HepG2 (cell line): ENCODE results near the gene LRRC63. TPM values are rescaled to one million over a fixed set of nuclear protein-coding genes. Genes with fewer than 3 reads are reported as not detected.

Experiments
- ATAC-seq: fragments of 200-7000 bp; cut with Tn5 transposase; 3 replicates; pipeline ENCODE4 v1.9.1; 2020; ENCODE audit warnings: mild to moderate bottlenecking, moderate library complexity
- BruUV-seq: library from RNA; stranded (reverse); fragments of 400-500 nt; replicated peaks from 2 replicates; lab custom pipeline; 2021; lab: Mats Ljungman, UMichigan
- CTCF ChIA-PET: fragments of 300-600 bp; formaldehyde crosslinking; extraction: SDS; loops from one replicate; lab custom pipeline; 2021; ENCODE audit warnings: low total read pairs, inconsistent platforms, low intra/inter-chr PET ratio; lab: Yijun Ruan, JAX
- POLR2A ChIA-PET: fragments of 350-600 bp; sonication (Branson Sonifier 250); formaldehyde crosslinking; loops from one replicate; lab custom pipeline; 2020; ENCODE audit warnings: antibody characterized with exemption, inconsistent platforms; lab: Yijun Ruan, JAX
- DNase-seq: peaks from one replicate; pipeline ENCODE4 v3.0.0-alpha.2; 2015; ENCODE audit warnings: low spot score
- FAIRE-seq: peaks from 3 replicates; lab custom pipeline; 2011; peaks lifted over from hg19 to GRCh38; lab: Jason Lieb, UNC
- H2AFZ ChIP-seq: one replicate; pipeline ENCODE4 v1.6.1; 2011; ENCODE audit warnings: low read length, inconsistent platforms
- H3K27ac ChIP-seq: fragments of 300-600 bp; 3 replicates; pipeline ENCODE4 v1.8.0; 2011; ENCODE audit warnings: mixed run types, mild to moderate bottlenecking, mixed read lengths, low read length, inconsistent platforms; ENCODE audit not compliant: insufficient read depth; ENCODE audit errors: extremely low read length
- H3K27me3 ChIP-seq, 2 experiments: fragments of 200-600 bp in 1 of 2; 2 replicates in 1 of 2; 3 replicates in 1 of 2; pipeline versions ENCODE4 v1.6.0 to v1.8.0; 2011; ENCODE audit warnings: low read length in 2 of 2, mild to moderate bottlenecking in 2 of 2, moderate library complexity in 2 of 2, inconsistent platforms in 1 of 2; ENCODE audit not compliant: insufficient read depth in 2 of 2, control insufficient read depth in 1 of 2
- H3K36me3 ChIP-seq, 2 experiments: fragments of 200-600 bp in 1 of 2; replicated peaks in 1 of 2; 2 replicates in 1 of 2; 3 replicates in 1 of 2; pipeline versions ENCODE4 v1.5.1 to v1.8.0; 2011; ENCODE audit warnings: low read length in 2 of 2, inconsistent platforms in 1 of 2; ENCODE audit not compliant: insufficient read depth in 2 of 2, control insufficient read depth in 1 of 2
- H3K4me1 ChIP-seq: 2 replicates; pipeline ENCODE4 v1.5.1; 2012; ENCODE audit warnings: low read length, inconsistent platforms; ENCODE audit not compliant: insufficient read depth
- H3K4me2 ChIP-seq: 2 replicates; pipeline ENCODE4 v1.6.0; 2011; ENCODE audit warnings: low read depth, low read length, inconsistent platforms
- H3K4me3 ChIP-seq, 3 experiments: fragments of 200-600 bp in 1 of 3; sonication (generic), shearing (Covaris generic) in 1 of 3; replicated peaks in 1 of 3; 2 replicates each; pipeline ENCODE4 v1.5.1; 2011 to 2016; ENCODE audit warnings: low read length in 3 of 3, inconsistent platforms in 2 of 3, low read depth in 2 of 3, mild to moderate bottlenecking in 2 of 3, control low read depth in 1 of 3, mixed read lengths in 1 of 3; ENCODE audit not compliant: insufficient read depth in 1 of 3
- H3K79me2 ChIP-seq: one replicate; pipeline ENCODE4 v1.6.1; 2011; ENCODE audit warnings: low read length, inconsistent platforms; ENCODE audit not compliant: insufficient read depth
- H3K9ac ChIP-seq: 2 replicates; pipeline ENCODE4 v1.6.0; 2011; ENCODE audit warnings: mild to moderate bottlenecking, low read depth, low read length, inconsistent platforms; ENCODE audit not compliant: insufficient read depth
- H3K9me3 ChIP-seq: 2 replicates; pipeline ENCODE4 v1.5.1; 2012; ENCODE audit warnings: mild to moderate bottlenecking, low read length
- H4K20me1 ChIP-seq: 2 replicates; pipeline ENCODE4 v1.6.0; 2011; ENCODE audit warnings: inconsistent platforms, mild to moderate bottlenecking, low read length, moderate library complexity; ENCODE audit not compliant: insufficient read depth
- CREM ChIP-seq, 2 experiments: sonication (generic) in 1 of 2; formaldehyde crosslinking in 1 of 2; IDR thresholded peaks; 2 replicates each; pipeline versions ENCODE4 v1.4.0 to v1.6.1; 2016 to 2020; ENCODE audit warnings: antibody characterized with exemption in 1 of 2, mild to moderate bottlenecking in 1 of 2, missing genetic modification reagents in 1 of 2
- FOXK1 ChIP-seq: sonication (generic); formaldehyde crosslinking; IDR thresholded peaks from 2 replicates; pipeline ENCODE4 v1.4.0; 2020; ENCODE audit warnings: low read depth, missing genetic modification reagents, borderline replicate concordance
- HNRNPH1 ChIP-seq: fragments of 200-400 bp; formaldehyde crosslinking; optimal IDR thresholded peaks from 2 replicates; pipeline ENCODE3; 2017; ENCODE audit warnings: mild to moderate bottlenecking, low read depth, low read length
- MIXL1 ChIP-seq: IDR thresholded peaks from 2 replicates; pipeline ENCODE4 v1.6.1; 2016
- NFYB ChIP-seq: sonication (generic); formaldehyde crosslinking; IDR thresholded peaks from 2 replicates; pipeline ENCODE4 v1.4.0; 2020; ENCODE audit warnings: missing genetic modification reagents
- NFYC ChIP-seq: IDR thresholded peaks from 2 replicates; pipeline ENCODE4 v1.6.1; 2016; ENCODE audit warnings: missing genetic modification reagents, missing compliant biosample characterization
- TMF1 ChIP-seq: sonication (generic); formaldehyde crosslinking; IDR thresholded peaks from 2 replicates; pipeline ENCODE4 v1.8.1; 2022; ENCODE audit warnings: low read depth, missing genetic modification reagents
- TP53 ChIP-seq: sonication (generic); formaldehyde crosslinking; conservative IDR thresholded peaks from 2 replicates; pipeline ENCODE4 v1.4.0; 2020; ENCODE audit warnings: missing genetic modification reagents
- ZHX2 ChIP-seq, 2 experiments: sonication (generic) in 1 of 2; formaldehyde crosslinking in 1 of 2; IDR thresholded peaks; 2 replicates each; pipeline versions ENCODE4 v1.6.1 to v1.9.0; 2014 to 2022; ENCODE audit warnings: antibody characterized with exemption in 1 of 2, borderline replicate concordance in 1 of 2, inconsistent platforms in 1 of 2, low read depth in 1 of 2, missing genetic modification reagents in 1 of 2
- ZNF550 ChIP-seq: sonication (generic); formaldehyde crosslinking; IDR thresholded peaks from 2 replicates; pipeline ENCODE4 v1.4.0; 2020; ENCODE audit warnings: mild to moderate bottlenecking, missing genetic modification reagents, borderline replicate concordance
- WGBS: methylation state at CpG from one replicate; pipeline ENCODE4 v1.1.6; 2017; ENCODE audit warnings: low lambda C conversion rate; 5-methylcytosine and 5-hydroxymethylcytosine counted together
- in situ Hi-C: cut with HindIII; loops from 2 replicates; pipeline ENCODE4 v1.10.0; 2017; ENCODE audit warnings: low pct_unique_long_range_greater_than_20kb; ENCODE audit not compliant: extremely low pct_ligation_motif_present
- intact Hi-C: fragments of 100-400 bp; cut with micrococcal nuclease; formaldehyde crosslinking; loops from one replicate; pipeline ENCODE4 v1.10.0; 2022; ENCODE audit not compliant: unreplicated experiment
- polyA plus RNA-seq, 8 experiments: library from polyadenylated mRNA; depleted of rRNA in 3 of 8; stranded (reverse) in 7 of 8; unstranded in 1 of 8; fragments of >200 nt; fragmentation: Illumina TruSeq in 4 of 8; extraction: Trizol in 4 of 8; gene quantifications; 2 replicates each; pipeline versions ENCODE4 v1.2.1 to v1.2.3, GENCODE V29; 2011 to 2016; ENCODE audit warnings: low read depth in 4 of 8, missing spikeins in 1 of 8, mixed read lengths in 1 of 8; ENCODE audit not compliant: insufficient read depth in 1 of 8
- total RNA-seq, 5 experiments: library from RNA; depleted of rRNA; stranded (reverse); fragments of >200 nt; fragmentation: Illumina TruSeq; extraction: Trizol; gene quantifications; 2 replicates each; pipeline ENCODE4 v1.2.3, GENCODE V29; 2016; ENCODE audit warnings: low read depth in 1 of 5
- TF ChIP-seq, protein P1 (sequence below): sonication (generic); formaldehyde crosslinking; conservative IDR thresholded peaks from 2 replicates; pipeline ENCODE4 v1.8.0; 2022; ENCODE audit warnings: low read depth, missing genetic modification reagents
- TF ChIP-seq, protein P2 (sequence below): sonication (generic); formaldehyde crosslinking; IDR thresholded peaks from 2 replicates; pipeline ENCODE4 v1.9.0; 2021; ENCODE audit warnings: missing genetic modification reagents, borderline replicate concordance

LRRC63 gene
- total and polyA plus RNA-seq, 2 of the 13 experiments (the other 11 are each of a cell fraction or from before 2014, with no cell fraction given), result not detected

DNA sequence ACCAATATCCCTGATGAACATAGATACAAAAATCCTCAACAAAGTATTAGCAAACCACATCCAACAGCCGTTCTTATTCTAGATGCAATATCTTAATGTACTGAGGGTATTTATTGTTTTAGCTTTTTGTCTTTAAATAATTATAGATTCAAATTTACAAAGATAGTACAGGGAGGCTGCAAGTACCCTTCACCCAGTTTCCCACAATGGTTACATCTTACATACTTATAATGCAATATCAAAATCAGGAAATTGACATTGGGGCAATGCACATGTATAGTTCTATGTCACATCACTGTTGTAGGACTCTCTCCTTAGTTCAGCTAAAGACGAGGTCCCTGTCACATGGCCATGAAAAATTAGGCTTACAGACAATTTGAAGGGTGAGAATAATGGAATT lies 99.5 kb downstream of the LRRC63 start (continued):
- TF ChIP-seq, protein P1, sequence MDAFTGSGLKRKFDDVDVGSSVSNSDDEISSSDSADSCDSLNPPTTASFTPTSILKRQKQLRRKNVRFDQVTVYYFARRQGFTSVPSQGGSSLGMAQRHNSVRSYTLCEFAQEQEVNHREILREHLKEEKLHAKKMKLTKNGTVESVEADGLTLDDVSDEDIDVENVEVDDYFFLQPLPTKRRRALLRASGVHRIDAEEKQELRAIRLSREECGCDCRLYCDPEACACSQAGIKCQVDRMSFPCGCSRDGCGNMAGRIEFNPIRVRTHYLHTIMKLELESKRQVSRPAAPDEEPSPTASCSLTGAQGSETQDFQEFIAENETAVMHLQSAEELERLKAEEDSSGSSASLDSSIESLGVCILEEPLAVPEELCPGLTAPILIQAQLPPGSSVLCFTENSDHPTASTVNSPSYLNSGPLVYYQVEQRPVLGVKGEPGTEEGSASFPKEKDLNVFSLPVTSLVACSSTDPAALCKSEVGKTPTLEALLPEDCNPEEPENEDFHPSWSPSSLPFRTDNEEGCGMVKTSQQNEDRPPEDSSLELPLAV (CRISPR knock-in tag), result no peak

DNA sequence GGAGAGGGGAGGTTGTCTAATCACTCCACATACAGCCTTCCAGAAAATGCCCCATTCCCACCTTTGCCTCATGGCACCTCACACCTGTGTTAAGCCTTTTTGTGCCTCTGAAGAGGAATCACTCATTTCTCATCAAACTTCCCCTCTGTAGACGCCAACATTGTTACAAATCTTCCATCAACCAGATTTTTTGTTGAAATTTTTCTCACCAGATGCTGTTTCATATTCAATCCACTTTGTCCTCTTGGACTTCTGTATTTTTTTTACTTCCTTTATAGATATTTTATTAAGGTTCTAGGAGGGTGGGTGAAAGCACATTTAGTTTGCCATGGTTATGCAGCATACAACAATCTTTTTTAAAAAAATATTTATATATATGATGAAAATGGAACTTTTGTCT lies 101.3 kb downstream of the LRRC63 start:
- ChIA-PET CTCF (no interaction called here), POLR2A (no interaction called here)
- FAIRE-seq (no peak), DNase-seq (no peak), ATAC-seq (no peak)
- BruUV-seq, result no TSS peak
- no peak overlapping the region for H3K27ac ChIP-seq
- no peaks in the 10 kb centered on the region for H3K9me3 ChIP-seq
- H3K4me1 ChIP-seq, result no peaks in the 10 kb centered on the region
- H3K79me2 ChIP-seq, result no peaks in the 10 kb centered on the region
- TF ChIP-seq ZHX2 (IDR thresholded peaks at IDR 0.05; ENCODE audit: low read depth) (no peak), ZHX2 (CRISPR knock-in tag; IDR thresholded peaks at IDR 0.05; ENCODE audit: borderline replicate concordance) (no peak), ZNF550 (CRISPR knock-in tag) (no peak), MIXL1 (CRISPR knock-in tag) (no peak), TMF1 (CRISPR knock-in tag) (no peak), TP53 (no peak), NFYB (no peak), CREM (IDR thresholded peaks at IDR 0.05) (no peak), CREM (CRISPR knock-in tag; IDR thresholded peaks at IDR 0.05) (no peak), HNRNPH1 (no peak), NFYC (CRISPR knock-in tag) (no peak), FOXK1 (CRISPR knock-in tag) (no peak)
- TF ChIP-seq, protein P2, sequence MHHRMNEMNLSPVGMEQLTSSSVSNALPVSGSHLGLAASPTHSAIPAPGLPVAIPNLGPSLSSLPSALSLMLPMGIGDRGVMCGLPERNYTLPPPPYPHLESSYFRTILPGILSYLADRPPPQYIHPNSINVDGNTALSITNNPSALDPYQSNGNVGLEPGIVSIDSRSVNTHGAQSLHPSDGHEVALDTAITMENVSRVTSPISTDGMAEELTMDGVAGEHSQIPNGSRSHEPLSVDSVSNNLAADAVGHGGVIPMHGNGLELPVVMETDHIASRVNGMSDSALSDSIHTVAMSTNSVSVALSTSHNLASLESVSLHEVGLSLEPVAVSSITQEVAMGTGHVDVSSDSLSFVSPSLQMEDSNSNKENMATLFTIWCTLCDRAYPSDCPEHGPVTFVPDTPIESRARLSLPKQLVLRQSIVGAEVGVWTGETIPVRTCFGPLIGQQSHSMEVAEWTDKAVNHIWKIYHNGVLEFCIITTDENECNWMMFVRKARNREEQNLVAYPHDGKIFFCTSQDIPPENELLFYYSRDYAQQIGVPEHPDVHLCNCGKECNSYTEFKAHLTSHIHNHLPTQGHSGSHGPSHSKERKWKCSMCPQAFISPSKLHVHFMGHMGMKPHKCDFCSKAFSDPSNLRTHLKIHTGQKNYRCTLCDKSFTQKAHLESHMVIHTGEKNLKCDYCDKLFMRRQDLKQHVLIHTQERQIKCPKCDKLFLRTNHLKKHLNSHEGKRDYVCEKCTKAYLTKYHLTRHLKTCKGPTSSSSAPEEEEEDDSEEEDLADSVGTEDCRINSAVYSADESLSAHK (CRISPR knock-in tag), result no peak
- intact Hi-C loops, result no loop called here
- no peaks in the 10 kb centered on the region for H3K36me3 ChIP-seq
- H3K4me3 ChIP-seq, result no peak overlapping the region
- in situ Hi-C loops, result no loop called here
- no peak overlapping the region for H3K4me2 ChIP-seq
- no peaks in the 10 kb centered on the region for H4K20me1 ChIP-seq
- no peak overlapping the region for H3K9ac ChIP-seq
- H3K27me3 ChIP-seq, result no peaks in the 10 kb centered on the region
- 0% methylated on average over 1 of the region's 1 CpG for WGBS
- no peak overlapping the region for H2AFZ ChIP-seq
